GM19372 (cell line): ENCODE data around the gene GDNF.
"Not testable (repeated sequence)": the region's sequence is repeated elsewhere in the genome, so short reads cannot be mapped to it uniquely, and the experiment has no call there.

Experiments used
- ATAC-seq: cut with Tn5 transposase; IDR thresholded peaks from one replicate; pipeline ENCODE4 v1.9.1; 2021; ENCODE audit warnings: mild to moderate bottlenecking, low read depth, moderate library complexity; ENCODE audit not compliant: unreplicated experiment

The GDNF gene

GRCh38 chr5:37787742-37788141 lies 52.1 kb downstream of the GDNF start:
- ATAC-seq: no peak

- ATAC-seq: no peak
Observed at GRCh38 chr5:37786862-37787519, 52.9 kb downstream of the GDNF start.

- ATAC-seq: no peak
Observed at GRCh38 chr5:37786416-37786815, 53.4 kb downstream of the GDNF start.

- ATAC-seq: not testable (repeated sequence)
Observed at GRCh38 chr5:37781409-37781808, 58.4 kb downstream of the GDNF start.

- ATAC-seq: no peak
Observed at GRCh38 chr5:37777432-37778130, 62.3 kb downstream of the GDNF start.

GRCh38 chr5:37776826-37777225 lies 63.0 kb downstream of the GDNF start:
- ATAC-seq: no peak

- ATAC-seq: no peak
Observed at GRCh38 chr5:37774912-37775483, 64.8 kb downstream of the GDNF start.

GRCh38 chr5:37773809-37774208 lies 66.0 kb downstream of the GDNF start:
- no peak for ATAC-seq

- no peak for ATAC-seq
Observed at GRCh38 chr5:37772255-37772654, 67.6 kb downstream of the GDNF start.

GRCh38 chr5:37771731-37772130 lies 68.1 kb downstream of the GDNF start:
- no peak for ATAC-seq

- ATAC-seq: no peak
Observed at GRCh38 chr5:37771203-37771611, 68.6 kb downstream of the GDNF start.

GRCh38 chr5:37770786-37771185 lies 69.1 kb downstream of the GDNF start:
- ATAC-seq: no peak

GRCh38 chr5:37769840-37770239 lies 70.0 kb downstream of the GDNF start:
- ATAC-seq: no peak

GRCh38 chr5:37769108-37769507 lies 70.7 kb downstream of the GDNF start:
- ATAC-seq: no peak

GRCh38 chr5:37768371-37768770 lies 71.5 kb downstream of the GDNF start:
- ATAC-seq: no peak

- no peak for ATAC-seq
Observed at GRCh38 chr5:37767961-37768360, 71.9 kb downstream of the GDNF start.

- ATAC-seq: no peak
Observed at GRCh38 chr5:37767251-37767650, 72.6 kb downstream of the GDNF start.
